GM19372 (cell line): ENCODE data around the gene GLO1.

Source experiments
- ATAC-seq: cut with Tn5 transposase; IDR thresholded peaks from one replicate; pipeline ENCODE4 v1.9.1; 2021; ENCODE audit warnings: mild to moderate bottlenecking, low read depth, moderate library complexity; ENCODE audit not compliant: unreplicated experiment

GLO1 gene

GRCh38 chr6:38631186-38631783, 71.7 kb downstream of the GLO1 start:
- ATAC-seq, result no peak
